ENCODE results near the gene RAVER2.

Gene RAVER2

GRCh38 chr1:64867266-64867665 lies 122.4 kb downstream of the RAVER2 start:
- no peak for TF ChIP-seq CTCF (IDR thresholded peaks at IDR 0.05; ENCODE audit: low read depth, low read length)
- H3K27me3 ChIP-seq, result no peaks in the 10 kb centered on the region
- H3K36me3 ChIP-seq, result no peaks in the 10 kb centered on the region
- no peak overlapping the region for H3K4me3 ChIP-seq (ENCODE audit: low read depth, low read length)
- DNase-seq, result no peak
- H3K4me1 ChIP-seq, result no peaks in the 10 kb centered on the region
- no peaks in the 10 kb centered on the region for H3K9me3 ChIP-seq

- no peak for TF ChIP-seq CTCF (IDR thresholded peaks at IDR 0.05; ENCODE audit: low read depth, low read length)
- Histone ChIP-seq H3K27me3 (no peaks in the 10 kb centered on the region), H3K9me3 (no peaks in the 10 kb centered on the region), H3K36me3 (no peaks in the 10 kb centered on the region), H3K4me3 (ENCODE audit: low read depth, low read length) (no peak overlapping the region), H3K4me1 (no peaks in the 10 kb centered on the region; the same call in 1 of the 2 replicates)
- no peak for DNase-seq
Measured at GRCh38 chr1:64871256-64871655, 126.4 kb downstream of the RAVER2 start.

- Histone ChIP-seq H3K27me3 (no peaks in the 10 kb centered on the region), H3K4me1 (no peaks in the 10 kb centered on the region; the same call in 1 of the 2 replicates), H3K4me3 (ENCODE audit: low read depth, low read length) (no peak overlapping the region), H3K36me3 (no peaks in the 10 kb centered on the region), H3K9me3 (no peaks in the 10 kb centered on the region)
- no peak for DNase-seq
- TF ChIP-seq CTCF (IDR thresholded peaks at IDR 0.05; ENCODE audit: low read depth, low read length), result no peak
Measured at GRCh38 chr1:64872067-64872466, 127.2 kb downstream of the RAVER2 start.

- Histone ChIP-seq H3K9me3 (no peaks in the 10 kb centered on the region), H3K36me3 (no peaks in the 10 kb centered on the region), H3K4me3 (ENCODE audit: low read depth, low read length) (no peak overlapping the region), H3K4me1 (no peaks in the 10 kb centered on the region; the same call in 1 of the 2 replicates), H3K27me3 (no peaks in the 10 kb centered on the region)
- TF ChIP-seq CTCF (IDR thresholded peaks at IDR 0.05; ENCODE audit: low read depth, low read length), result no peak
- DNase-seq, result no peak
Measured at GRCh38 chr1:64873576-64873975, 128.7 kb downstream of the RAVER2 start.

- Histone ChIP-seq H3K9me3 (no peaks in the 10 kb centered on the region), H3K4me1 (no peaks in the 10 kb centered on the region; the same call in 1 of the 2 replicates), H3K27me3 (no peaks in the 10 kb centered on the region), H3K36me3 (no peaks in the 10 kb centered on the region), H3K4me3 (ENCODE audit: low read depth, low read length) (no peak overlapping the region)
- no peak for DNase-seq
- no peak for TF ChIP-seq CTCF (IDR thresholded peaks at IDR 0.05; ENCODE audit: low read depth, low read length)
Measured at GRCh38 chr1:64874666-64875065, 129.8 kb downstream of the RAVER2 start.

- no peaks in the 10 kb centered on the region for H3K9me3 ChIP-seq
- TF ChIP-seq CTCF (IDR thresholded peaks at IDR 0.05; ENCODE audit: low read depth, low read length), result no peak
- DNase-seq, result peak; percentile 56
- H3K27me3 ChIP-seq, result no peaks in the 10 kb centered on the region
- H3K4me3 ChIP-seq (ENCODE audit: low read depth, low read length), result no peak overlapping the region
- no peaks in the 10 kb centered on the region for H3K36me3 ChIP-seq
- H3K4me1 ChIP-seq, result no peaks in the 10 kb centered on the region; the same call in 1 of the 2 replicates
Measured at GRCh38 chr1:64875101-64875500, 130.2 kb downstream of the RAVER2 start.

Measured in BE2C (cell line).